SK-N-MC (cell line): ENCODE data around the gene NPY5R.

Source experiments
- EZH2 ChIP-seq: fragments of 200-600 bp; sonication (generic); IDR thresholded peaks from one replicate; pipeline ENCODE4 v1.6.1; 2017; ENCODE audit warnings: antibody characterized with exemption
- FOXP2 ChIP-seq: optimal IDR thresholded peaks from 2 replicates; pipeline ENCODE3; 2011; ENCODE audit warnings: mild to moderate bottlenecking, moderate library complexity; ENCODE audit not compliant: insufficient read depth; ENCODE audit errors: extremely low read length, control extremely low read depth
- POLR2AphosphoS5 ChIP-seq: IDR thresholded peaks from 2 replicates; pipeline ENCODE4 v1.6.1; 2012; ENCODE audit warnings: mild to moderate bottlenecking, low read depth, low read length, borderline replicate concordance

- TF ChIP-seq EZH2 (no peak), POLR2AphosphoS5 (no peak), FOXP2 (no peak)
Observed at GRCh38 chr4:163391756-163392155, 48.1 kb downstream of the NPY5R start.
